HepG2 (cell line): ENCODE results near the gene SRSF3. TPM values are rescaled to one million over a fixed set of nuclear protein-coding genes. Genes with fewer than 3 reads are reported as not detected.

ENCODE experiments used
- ATAC-seq: fragments of 200-7000 bp; cut with Tn5 transposase; 3 replicates; pipeline ENCODE4 v1.9.1; 2020; ENCODE audit warnings: mild to moderate bottlenecking, moderate library complexity
- BruUV-seq: library from RNA; stranded (reverse); fragments of 400-500 nt; replicated peaks from 2 replicates; lab custom pipeline; 2021; lab: Mats Ljungman, UMichigan
- CTCF ChIA-PET: fragments of 300-600 bp; formaldehyde crosslinking; extraction: SDS; loops from one replicate; lab custom pipeline; 2021; ENCODE audit warnings: low total read pairs, inconsistent platforms, low intra/inter-chr PET ratio; lab: Yijun Ruan, JAX
- POLR2A ChIA-PET: fragments of 350-600 bp; sonication (Branson Sonifier 250); formaldehyde crosslinking; loops from one replicate; lab custom pipeline; 2020; ENCODE audit warnings: antibody characterized with exemption, inconsistent platforms; lab: Yijun Ruan, JAX
- DNase-seq: peaks from one replicate; pipeline ENCODE4 v3.0.0-alpha.2; 2015; ENCODE audit warnings: low spot score
- FAIRE-seq: peaks from 3 replicates; lab custom pipeline; 2011; peaks lifted over from hg19 to GRCh38; lab: Jason Lieb, UNC
- H2AFZ ChIP-seq: one replicate; pipeline ENCODE4 v1.6.1; 2011; ENCODE audit warnings: low read length, inconsistent platforms
- H3K27ac ChIP-seq: fragments of 300-600 bp; 3 replicates; pipeline ENCODE4 v1.8.0; 2011; ENCODE audit warnings: mixed run types, mild to moderate bottlenecking, mixed read lengths, low read length, inconsistent platforms; ENCODE audit not compliant: insufficient read depth; ENCODE audit errors: extremely low read length
- H3K27me3 ChIP-seq, 2 experiments: fragments of 200-600 bp in 1 of 2; 2 replicates in 1 of 2; 3 replicates in 1 of 2; pipeline versions ENCODE4 v1.6.0 to v1.8.0; 2011; ENCODE audit warnings: low read length in 2 of 2, mild to moderate bottlenecking in 2 of 2, moderate library complexity in 2 of 2, inconsistent platforms in 1 of 2; ENCODE audit not compliant: insufficient read depth in 2 of 2, control insufficient read depth in 1 of 2
- H3K36me3 ChIP-seq, 2 experiments: fragments of 200-600 bp in 1 of 2; replicated peaks in 1 of 2; 2 replicates in 1 of 2; 3 replicates in 1 of 2; pipeline versions ENCODE4 v1.5.1 to v1.8.0; 2011; ENCODE audit warnings: low read length in 2 of 2, inconsistent platforms in 1 of 2; ENCODE audit not compliant: insufficient read depth in 2 of 2, control insufficient read depth in 1 of 2
- H3K4me1 ChIP-seq: 2 replicates; pipeline ENCODE4 v1.5.1; 2012; ENCODE audit warnings: low read length, inconsistent platforms; ENCODE audit not compliant: insufficient read depth
- H3K4me2 ChIP-seq: 2 replicates; pipeline ENCODE4 v1.6.0; 2011; ENCODE audit warnings: low read depth, low read length, inconsistent platforms
- H3K4me3 ChIP-seq, 3 experiments: fragments of 200-600 bp in 1 of 3; sonication (generic), shearing (Covaris generic) in 1 of 3; replicated peaks in 1 of 3; 2 replicates each; pipeline ENCODE4 v1.5.1; 2011 to 2016; ENCODE audit warnings: low read length in 3 of 3, inconsistent platforms in 2 of 3, low read depth in 2 of 3, mild to moderate bottlenecking in 2 of 3, control low read depth in 1 of 3, mixed read lengths in 1 of 3; ENCODE audit not compliant: insufficient read depth in 1 of 3
- H3K79me2 ChIP-seq: one replicate; pipeline ENCODE4 v1.6.1; 2011; ENCODE audit warnings: low read length, inconsistent platforms; ENCODE audit not compliant: insufficient read depth
- H3K9ac ChIP-seq: 2 replicates; pipeline ENCODE4 v1.6.0; 2011; ENCODE audit warnings: mild to moderate bottlenecking, low read depth, low read length, inconsistent platforms; ENCODE audit not compliant: insufficient read depth
- H3K9me3 ChIP-seq: 2 replicates; pipeline ENCODE4 v1.5.1; 2012; ENCODE audit warnings: mild to moderate bottlenecking, low read length
- H4K20me1 ChIP-seq: 2 replicates; pipeline ENCODE4 v1.6.0; 2011; ENCODE audit warnings: inconsistent platforms, mild to moderate bottlenecking, low read length, moderate library complexity; ENCODE audit not compliant: insufficient read depth
- DNMT3B ChIP-seq: conservative IDR thresholded peaks from 2 replicates; pipeline ENCODE4 v1.6.1; 2016; ENCODE audit warnings: missing biosample characterization, control low read depth
- DPF2 ChIP-seq: sonication (generic); formaldehyde crosslinking; IDR thresholded peaks from 2 replicates; pipeline ENCODE4 v1.4.0; 2020; ENCODE audit warnings: mild to moderate bottlenecking, low read depth, missing genetic modification reagents, borderline replicate concordance
- FOSL2 ChIP-seq: sonication (generic); formaldehyde crosslinking; IDR thresholded peaks from 2 replicates; pipeline ENCODE4 v1.4.0; 2020; ENCODE audit warnings: missing genetic modification reagents
- HIC2 ChIP-seq: sonication (generic); formaldehyde crosslinking; IDR thresholded peaks from 2 replicates; pipeline ENCODE4 v1.9.0; 2022; ENCODE audit warnings: low read depth, missing genetic modification reagents
- KDM4B ChIP-seq: sonication (generic); formaldehyde crosslinking; IDR thresholded peaks from 2 replicates; pipeline ENCODE4 v1.4.0; 2020; ENCODE audit warnings: missing genetic modification reagents
- MAF1 ChIP-seq: sonication (generic); formaldehyde crosslinking; IDR thresholded peaks from 2 replicates; pipeline ENCODE4 v1.5.0; 2020; ENCODE audit warnings: missing genetic modification reagents, borderline replicate concordance
- MTF2 ChIP-seq: sonication (generic); formaldehyde crosslinking; IDR thresholded peaks from 2 replicates; pipeline ENCODE4 v1.5.0; 2020; ENCODE audit warnings: missing genetic modification reagents, borderline replicate concordance
- PRDM10 ChIP-seq: sonication (generic); formaldehyde crosslinking; IDR thresholded peaks from 2 replicates; pipeline ENCODE4 v1.4.0; 2020; ENCODE audit warnings: low read depth, missing genetic modification reagents
- SMAD3 ChIP-seq: sonication (generic); formaldehyde crosslinking; IDR thresholded peaks from 2 replicates; pipeline ENCODE4 v1.4.0; 2020; ENCODE audit warnings: missing genetic modification reagents
- SRSF1 ChIP-seq: fragments of 200-400 bp; formaldehyde crosslinking; optimal IDR thresholded peaks from 2 replicates; pipeline ENCODE3; 2017; ENCODE audit warnings: mild to moderate bottlenecking, low read depth, low read length, moderate library complexity
- THAP8 ChIP-seq: sonication (generic); formaldehyde crosslinking; IDR thresholded peaks from 2 replicates; pipeline ENCODE4 v1.5.1; 2020; ENCODE audit warnings: missing genetic modification reagents, mild to moderate bottlenecking, borderline replicate concordance
- ZBTB38 ChIP-seq: sonication (generic); formaldehyde crosslinking; IDR thresholded peaks from 2 replicates; pipeline ENCODE4 v1.5.1; 2020; ENCODE audit warnings: mild to moderate bottlenecking, missing genetic modification reagents
- ZFP37 ChIP-seq: sonication (generic); formaldehyde crosslinking; IDR thresholded peaks from 2 replicates; pipeline ENCODE4 v1.4.0; 2020; ENCODE audit warnings: missing genetic modification reagents, borderline replicate concordance
- ZNF292 ChIP-seq: sonication (generic); formaldehyde crosslinking; IDR thresholded peaks from 2 replicates; pipeline ENCODE4 v1.8.1; 2022; ENCODE audit warnings: mild to moderate bottlenecking, low read depth, missing genetic modification reagents, borderline replicate concordance
- ZNF772 ChIP-seq: sonication (generic); formaldehyde crosslinking; IDR thresholded peaks from 2 replicates; pipeline ENCODE4 v1.5.0; 2020; ENCODE audit warnings: mild to moderate bottlenecking, missing genetic modification reagents
- ZNF883 ChIP-seq: sonication (generic); formaldehyde crosslinking; IDR thresholded peaks from 2 replicates; pipeline ENCODE4 v1.5.1; 2020; ENCODE audit warnings: mild to moderate bottlenecking, missing genetic modification reagents; ENCODE audit errors: not compliant biosample characterization
- WGBS: methylation state at CpG from one replicate; pipeline ENCODE4 v1.1.6; 2017; ENCODE audit warnings: low lambda C conversion rate; 5-methylcytosine and 5-hydroxymethylcytosine counted together
- in situ Hi-C: cut with HindIII; loops from 2 replicates; pipeline ENCODE4 v1.10.0; 2017; ENCODE audit warnings: low pct_unique_long_range_greater_than_20kb; ENCODE audit not compliant: extremely low pct_ligation_motif_present
- intact Hi-C: fragments of 100-400 bp; cut with micrococcal nuclease; formaldehyde crosslinking; loops from one replicate; pipeline ENCODE4 v1.10.0; 2022; ENCODE audit not compliant: unreplicated experiment
- polyA plus RNA-seq, 8 experiments: library from polyadenylated mRNA; depleted of rRNA in 3 of 8; stranded (reverse) in 7 of 8; unstranded in 1 of 8; fragments of >200 nt; fragmentation: Illumina TruSeq in 4 of 8; extraction: Trizol in 4 of 8; gene quantifications; 2 replicates each; pipeline versions ENCODE4 v1.2.1 to v1.2.3, GENCODE V29; 2011 to 2016; ENCODE audit warnings: low read depth in 4 of 8, missing spikeins in 1 of 8, mixed read lengths in 1 of 8; ENCODE audit not compliant: insufficient read depth in 1 of 8
- total RNA-seq, 5 experiments: library from RNA; depleted of rRNA; stranded (reverse); fragments of >200 nt; fragmentation: Illumina TruSeq; extraction: Trizol; gene quantifications; 2 replicates each; pipeline ENCODE4 v1.2.3, GENCODE V29; 2016; ENCODE audit warnings: low read depth in 1 of 5

Gene SRSF3
- total and polyA plus RNA-seq, 2 of the 13 experiments (the other 11 are each of a cell fraction or from before 2014, with no cell fraction given): 206 to 684 TPM

GRCh38 chr6:36642913-36643817 is 49.0 kb downstream of the SRSF3 start:
- FAIRE-seq: peak; percentile 100
- in situ Hi-C loops (no loop called here), intact Hi-C loops (loop anchor here (1.0 to 2.0 kb wide), 2 partner anchors 34 to 49 kb away; partner anchors contain the start of gene SRSF3)
- peak overlapping the region; percentile 55 for H2AFZ ChIP-seq
- no peaks in the 10 kb centered on the region for H3K79me2 ChIP-seq
- peaks cover 57% of the 10 kb centered on the region for H3K4me1 ChIP-seq
- POLR2A ChIA-PET: interaction anchor here (0.7 to 5.5 kb wide), 18 partner anchors 8 to 343 kb away, joined by 3 to 109 read pairs (median 4); partner anchors contain the start of genes CDKN1A and MTCH1
- peak; percentile 97 for ATAC-seq
- H3K9ac ChIP-seq: peak overlapping the region; percentile 40; the same call in 1 of the 2 replicates
- no TSS peak for BruUV-seq
- H3K36me3 ChIP-seq: no peaks in the 10 kb centered on the region
- 2% methylated on average over 8 of the region's 8 CpGs for WGBS
- CTCF ChIA-PET: interaction anchor here (1.2 kb wide), 1 partner anchor 37 kb away, joined by 4 read pairs; no protein-coding TSS in a partner anchor
- peak overlapping the region; percentile 61 for H3K27ac ChIP-seq
- H3K4me2 ChIP-seq: peak overlapping the region; percentile 93
- DNase-seq: peak; percentile 88
- H4K20me1 ChIP-seq: no peaks in the 10 kb centered on the region
- peak overlapping the region; percentile 14 to 70 (median 39) for H3K4me3 ChIP-seq
- H3K27me3 ChIP-seq: 0 out of 5 replicates have a peak, but pooled peaks cover 0 to 6% of the 10 kb centered on the region in 2 experiments
- H3K9me3 ChIP-seq: no peaks in the 10 kb centered on the region
- TF ChIP-seq MTF2 (CRISPR knock-in tag): no peak
- peak; percentile 42; the same call in 1 of the 2 replicates for TF ChIP-seq ZNF292 (CRISPR knock-in tag)
- 0 out of 2 replicates have a peak, but pooled peaks have one; percentile 41 for TF ChIP-seq PRDM10
- TF ChIP-seq ZNF772 (CRISPR knock-in tag): 0 out of 2 replicates have a peak, but pooled peaks have one; percentile 17
- no peak for TF ChIP-seq THAP8 (CRISPR knock-in tag)
- peak; percentile 66; the same call in 1 of the 2 replicates for TF ChIP-seq SMAD3 (CRISPR knock-in tag)
- no peak for TF ChIP-seq SRSF1
- no peak for TF ChIP-seq ZNF883 (CRISPR knock-in tag)
- TF ChIP-seq ZFP37 (CRISPR knock-in tag): no peak
- 0 out of 2 replicates have a peak, but pooled peaks have one; percentile 50 for TF ChIP-seq ZBTB38 (CRISPR knock-in tag)
- 0 out of 2 replicates have a peak, but pooled peaks have one; percentile 67 for TF ChIP-seq KDM4B (CRISPR knock-in tag)
- TF ChIP-seq MAF1 (CRISPR knock-in tag): no peak
- no peak; the same call in 1 of the 2 replicates for TF ChIP-seq DPF2
- TF ChIP-seq FOSL2 (CRISPR knock-in tag): peak; percentile 83
- TF ChIP-seq DNMT3B (CRISPR knock-in tag): peak; percentile 65; the same call in 1 of the 2 replicates
- TF ChIP-seq HIC2 (CRISPR knock-in tag): peak; percentile 72; the same call in 1 of the 2 replicates
